Measurements from ENCODE around the gene GASK1B.

The GASK1B gene

GRCh38 chr4:158157412-158157811 is 15.4 kb downstream of the GASK1B start:
- no peak for TF ChIP-seq CTCF (IDR thresholded peaks at IDR 0.05; ENCODE audit: borderline replicate concordance, control extremely low read depth, extremely low read depth, insufficient read depth, missing control alignments)
- in situ Hi-C loops (cut with MboI; ENCODE audit: low sequenced_read_pairs, unreplicated experiment): no loop called here
- no peak for DNase-seq (ENCODE audit: low spot score)

GRCh38 chr4:158155656-158156356 is 17.0 kb downstream of the GASK1B start:
- no peak for TF ChIP-seq CTCF (IDR thresholded peaks at IDR 0.05; ENCODE audit: borderline replicate concordance, control extremely low read depth, extremely low read depth, insufficient read depth, missing control alignments)
- in situ Hi-C loops (cut with MboI; ENCODE audit: low sequenced_read_pairs, unreplicated experiment): no loop called here
- DNase-seq (ENCODE audit: low spot score): no peak

- in situ Hi-C loops (cut with MboI; ENCODE audit: low sequenced_read_pairs, unreplicated experiment): no loop called here
- no peak for TF ChIP-seq CTCF (IDR thresholded peaks at IDR 0.05; ENCODE audit: borderline replicate concordance, control extremely low read depth, extremely low read depth, insufficient read depth, missing control alignments)
- DNase-seq (ENCODE audit: low spot score): no peak
Observed at GRCh38 chr4:158147151-158147550, 25.7 kb downstream of the GASK1B start.

- in situ Hi-C loops (cut with MboI; ENCODE audit: low sequenced_read_pairs, unreplicated experiment): no loop called here
- DNase-seq (ENCODE audit: low spot score): no peak
- TF ChIP-seq CTCF (IDR thresholded peaks at IDR 0.05; ENCODE audit: borderline replicate concordance, control extremely low read depth, extremely low read depth, insufficient read depth, missing control alignments): no peak
Observed at GRCh38 chr4:158146736-158147135, 26.1 kb downstream of the GASK1B start.

GRCh38 chr4:158139086-158139485 is 33.7 kb downstream of the GASK1B start:
- in situ Hi-C loops (cut with MboI; ENCODE audit: low sequenced_read_pairs, unreplicated experiment): no loop called here
- no peak for TF ChIP-seq CTCF (IDR thresholded peaks at IDR 0.05; ENCODE audit: borderline replicate concordance, control extremely low read depth, extremely low read depth, insufficient read depth, missing control alignments)
- DNase-seq (ENCODE audit: low spot score): no peak

- TF ChIP-seq CTCF (IDR thresholded peaks at IDR 0.05; ENCODE audit: borderline replicate concordance, control extremely low read depth, extremely low read depth, insufficient read depth, missing control alignments): no peak
- DNase-seq (ENCODE audit: low spot score): no peak
- in situ Hi-C loops (cut with MboI; ENCODE audit: low sequenced_read_pairs, unreplicated experiment): no loop called here
Observed at GRCh38 chr4:158134222-158134621, 38.6 kb downstream of the GASK1B start.

All from GM13976 (cell line).